T-helper 22 cell (primary cell): Measurements from ENCODE around the gene LRRC8E.
A peak's percentile ranks its signal among the peaks of the same experiment; 100 is the strongest.
"Not testable (repeated sequence)": the region's sequence is repeated elsewhere in the genome, so short reads cannot be mapped to it uniquely, and the experiment has no call there.

Experiments
- DNase-seq: peaks from one replicate; pipeline ENCODE4 v3.0.0-alpha.2; 2020; ENCODE audit warnings: low read depth

LRRC8E gene

DNA sequence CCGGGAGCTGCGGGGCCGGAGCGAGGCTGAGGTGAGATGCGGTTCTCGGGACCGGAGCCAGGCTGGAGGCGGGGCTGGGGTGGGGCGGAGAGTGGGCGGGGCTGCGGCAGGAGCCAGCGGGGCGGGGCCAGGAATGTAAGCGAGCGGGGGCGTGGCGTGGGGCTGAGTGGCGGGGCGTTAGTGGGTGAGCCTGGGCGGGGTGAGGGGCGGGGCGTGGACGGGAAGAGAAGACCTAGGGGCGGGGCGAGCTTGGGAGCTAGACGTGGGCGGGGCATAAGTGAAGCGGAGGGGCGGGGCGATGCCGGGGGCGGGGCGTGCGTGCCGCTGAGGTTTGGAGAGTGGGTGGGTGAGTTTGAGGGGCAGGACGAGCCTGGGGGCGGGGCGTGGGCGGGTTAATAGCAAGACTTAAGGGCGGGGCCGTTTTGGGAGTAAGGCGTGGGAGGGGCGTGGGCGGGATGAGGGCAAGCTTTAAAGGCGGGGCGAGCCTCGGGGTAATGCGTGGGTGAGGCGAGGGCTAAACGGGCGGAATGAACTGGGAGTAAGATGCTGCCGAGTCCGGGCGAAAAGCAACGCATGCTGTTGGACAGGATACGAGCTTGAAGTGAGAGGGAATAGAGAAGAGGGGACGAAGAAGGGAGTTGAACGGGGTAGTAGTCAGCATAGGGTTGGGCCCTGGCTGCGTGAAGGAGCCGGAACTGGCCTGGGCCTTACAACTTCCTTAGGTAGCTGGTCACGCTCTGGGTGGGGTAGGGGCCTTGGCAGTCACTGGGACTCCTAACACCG lies 32.4 kb downstream of the LRRC8E start:
- DNase-seq: peak; percentile 100

- DNase-seq: no peak
These were observed 33.1 kb downstream of the LRRC8E start for GRCh38 chr19:7921302-7921966.

DNA sequence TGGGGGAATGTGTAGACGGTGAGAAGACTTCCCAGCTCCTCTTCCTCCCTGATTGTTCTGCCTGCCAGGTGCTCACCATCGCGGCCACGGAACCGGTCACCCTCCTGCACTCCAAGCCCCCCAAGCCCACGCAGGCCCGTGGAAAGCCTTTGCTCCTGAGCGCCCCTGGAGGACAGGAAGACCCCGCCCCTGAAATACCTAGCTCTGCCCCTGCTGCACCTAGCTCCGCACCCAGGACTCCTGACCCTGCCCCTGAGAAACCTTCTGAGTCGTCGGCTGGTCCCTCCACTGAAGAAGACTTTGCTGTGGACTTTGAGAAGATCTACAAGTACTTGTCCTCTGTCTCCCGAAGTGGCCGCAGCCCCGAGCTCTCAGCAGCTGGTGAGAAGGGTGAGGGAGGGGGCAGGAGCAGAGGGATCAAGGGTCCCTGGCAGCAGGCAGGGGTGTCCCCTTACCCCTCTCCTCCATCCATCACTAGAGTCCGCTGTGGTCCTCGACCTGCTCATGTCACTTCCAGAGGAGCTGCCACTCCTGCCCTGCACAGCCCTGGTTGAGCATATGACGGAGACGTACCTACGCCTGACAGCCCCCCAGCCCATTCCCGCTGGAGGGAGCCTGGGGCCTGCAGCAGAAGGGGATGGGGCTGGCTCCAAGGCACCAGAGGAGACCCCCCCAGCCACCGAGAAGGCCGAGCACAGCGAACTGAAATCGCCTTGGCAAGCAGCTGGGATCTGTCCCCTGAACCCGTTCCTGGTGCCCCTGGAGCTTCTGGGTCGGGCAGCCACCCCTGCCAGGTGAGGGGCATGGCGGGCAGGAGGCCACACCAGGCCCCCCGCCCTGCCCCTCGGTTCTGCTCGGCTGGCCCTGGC lies 33.9 kb downstream of the LRRC8E start:
- no peak for DNase-seq

DNA sequence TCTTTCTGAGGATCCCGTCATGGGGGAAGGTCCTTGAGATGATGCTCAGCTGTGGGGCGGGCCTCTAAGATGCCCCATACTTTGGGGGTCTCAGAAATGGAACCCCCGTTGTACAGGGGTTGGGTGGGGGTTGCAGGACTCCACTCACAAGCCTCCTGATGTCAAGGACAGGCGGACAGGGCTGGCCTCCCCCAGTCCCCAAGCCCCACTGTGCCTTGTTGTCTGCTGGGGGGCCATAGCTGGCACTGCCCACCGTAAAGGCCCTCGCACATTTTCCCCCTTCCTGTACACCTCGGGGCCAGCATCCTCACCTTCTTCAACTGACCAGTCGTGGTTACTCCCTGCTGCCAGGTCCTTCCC lies 34.5 kb downstream of the LRRC8E start:
- DNase-seq: no peak

- DNase-seq: no peak
These were observed 35.2 kb downstream of the LRRC8E start for GRCh38 chr19:7923295-7924191.

- DNase-seq: no peak
These were observed 35.9 kb downstream of the LRRC8E start for GRCh38 chr19:7924241-7924640.

- DNase-seq: no peak
These were observed 36.4 kb downstream of the LRRC8E start for GRCh38 chr19:7924651-7925170.

DNA sequence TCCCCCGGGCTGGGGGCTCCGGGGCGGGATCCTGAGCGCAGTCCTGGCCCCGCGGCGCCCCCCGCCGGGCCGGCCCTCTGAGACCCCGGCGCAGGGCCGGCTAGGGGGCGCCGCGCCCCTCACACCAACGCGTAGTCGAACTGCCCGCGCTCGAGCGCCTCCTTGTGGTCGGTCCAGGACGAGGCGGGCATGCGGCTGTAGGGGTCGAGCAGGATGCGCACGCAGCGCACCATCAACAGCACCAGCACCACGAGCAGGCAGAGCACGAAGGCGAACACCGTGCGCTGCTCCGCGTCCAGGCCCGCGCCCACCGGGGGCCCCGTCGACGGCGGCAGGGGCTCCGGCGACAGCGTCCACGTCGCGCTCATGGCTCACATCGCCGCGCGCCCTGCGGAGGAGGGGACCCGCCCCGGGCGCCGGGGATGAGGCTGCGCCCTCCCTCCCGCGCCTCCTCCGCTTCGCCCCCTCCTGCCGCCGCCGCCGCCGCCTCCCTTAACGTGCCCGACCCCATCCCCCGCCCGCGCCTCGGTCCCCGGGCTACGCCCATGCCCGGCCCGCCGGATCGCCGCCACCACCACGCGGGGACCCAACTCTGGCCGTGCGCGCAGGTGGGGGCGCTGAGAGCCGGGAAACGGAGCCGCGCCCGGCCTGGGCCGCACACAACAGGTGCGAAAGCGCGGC lies 37.0 kb downstream of the LRRC8E start:
- DNase-seq: peak; percentile 46

GRCh38 chr19:7926021-7926726 lies 37.9 kb downstream of the LRRC8E start, which contains the start of gene CTXN1:
Gene CTXN1, minus strand, starts transcription at chr19:7926135. Its CDS starts 597 bp downstream, at chr19:7925538.
- peak; percentile 61 for DNase-seq

- DNase-seq: no peak
These were observed 38.7 kb downstream of the LRRC8E start for GRCh38 chr19:7926727-7927604.

DNA sequence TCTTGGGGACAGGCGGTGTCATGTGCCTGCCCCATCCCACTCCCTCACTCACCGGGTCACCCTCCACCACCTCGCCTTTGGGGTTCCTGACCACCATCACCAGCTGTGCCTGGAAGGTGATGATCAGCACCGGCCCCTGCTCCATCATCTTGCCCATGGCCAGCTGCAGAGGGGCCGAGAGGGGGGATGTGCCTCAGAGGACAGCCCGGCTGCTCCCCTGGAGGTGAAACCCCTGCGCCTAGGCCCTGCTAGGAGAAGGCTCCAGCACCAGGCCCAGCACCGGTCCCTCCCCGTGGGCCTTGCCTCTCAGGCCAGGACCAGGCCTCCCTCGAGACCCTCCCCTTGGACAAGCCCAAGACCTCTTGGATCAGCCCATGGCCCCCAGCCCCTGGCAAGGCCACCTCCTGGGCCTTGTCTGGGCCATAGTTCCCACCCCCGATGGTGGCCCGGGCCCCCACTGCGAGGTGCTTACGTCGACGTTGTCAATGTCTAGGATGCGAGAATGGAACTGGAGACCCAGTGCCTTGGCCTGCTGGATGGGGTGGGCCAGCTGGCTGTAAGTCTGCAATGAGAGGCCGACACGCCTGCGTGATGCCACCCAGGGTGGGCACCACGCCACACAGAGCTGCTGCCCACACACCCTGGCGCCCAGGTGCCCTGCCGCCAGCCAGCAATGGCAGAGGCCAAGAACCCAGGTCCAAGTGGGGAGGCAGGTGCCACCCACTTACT lies 39.5 kb downstream of the LRRC8E start:
- DNase-seq: no peak

- no peak for DNase-seq
These were observed 40.0 kb downstream of the LRRC8E start for GRCh38 chr19:7928334-7928706.

- peak; percentile 62 for DNase-seq
These were observed 40.7 kb downstream of the LRRC8E start for GRCh38 chr19:7928741-7929701.

DNA sequence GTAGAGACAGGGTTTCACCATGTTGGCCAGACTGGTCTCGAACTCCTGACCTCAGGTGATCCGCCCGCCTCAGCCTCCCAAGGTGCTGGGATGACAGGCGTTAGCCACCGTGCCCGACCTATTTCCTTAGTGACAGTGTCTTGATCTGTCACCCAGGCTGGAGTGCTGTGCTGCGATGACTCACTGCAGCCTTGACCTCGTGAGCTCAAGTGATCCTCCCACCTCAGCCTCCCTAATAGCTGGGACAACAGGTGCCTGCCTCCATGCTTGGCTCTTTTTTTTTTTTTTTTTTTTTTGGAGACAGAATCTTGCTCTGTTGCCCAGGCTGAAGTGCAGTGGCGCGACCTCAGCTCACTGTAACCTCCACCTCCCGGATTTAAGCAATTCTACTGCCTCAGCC lies 41.7 kb downstream of the LRRC8E start:
- not testable (repeated sequence) for DNase-seq

- no peak for DNase-seq
These were observed 42.5 kb downstream of the LRRC8E start for GRCh38 chr19:7930765-7931164.

DNA sequence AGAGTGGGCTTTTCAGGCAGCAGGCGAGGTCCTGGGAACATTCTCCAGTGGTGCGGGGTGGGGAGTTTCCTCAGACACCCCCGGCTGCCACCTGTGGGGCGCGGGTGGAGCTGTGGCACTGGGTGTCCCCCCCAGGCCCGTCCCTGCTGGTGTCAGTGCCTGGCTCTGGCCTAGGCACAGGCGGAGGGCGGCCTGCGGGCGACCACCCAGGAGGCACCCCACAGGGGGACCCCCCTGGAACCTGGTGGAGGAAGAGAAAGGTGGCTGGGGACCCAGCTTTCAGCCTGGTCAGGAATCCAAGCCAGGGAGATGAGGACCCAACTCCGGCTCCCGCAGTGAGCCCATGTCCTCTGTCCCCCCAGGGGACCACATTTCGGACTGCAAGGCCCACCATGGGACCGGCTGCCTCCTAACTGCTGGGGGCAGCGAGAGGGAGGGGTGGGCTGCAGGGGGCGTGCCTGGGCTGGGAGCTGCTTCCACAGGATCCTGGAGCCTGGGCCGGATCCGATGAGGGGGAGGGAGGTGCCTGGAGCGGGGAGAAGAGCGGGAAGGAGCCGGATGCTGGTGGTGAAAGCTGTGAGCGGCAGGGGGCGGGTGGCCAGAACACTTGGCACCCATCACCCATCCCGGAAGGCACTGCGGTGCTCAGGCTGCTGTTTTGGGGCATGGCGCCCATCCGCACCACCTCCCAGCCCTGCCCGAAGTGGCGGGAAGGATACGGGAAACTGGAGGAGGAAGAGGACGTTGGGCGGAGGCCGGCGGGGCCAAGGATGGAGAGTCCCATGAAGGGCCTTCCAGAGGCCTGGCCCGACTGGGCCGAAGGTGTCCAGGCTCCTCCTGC lies 43.1 kb downstream of the LRRC8E start:
- no peak for DNase-seq
